Activated CD4-positive, alpha-beta T cell treated with anti-CD3 and anti-CD28 coated beads, Interleukin-2, amount 50 U/mL, for 4 hours (primary cell): ENCODE results near the gene GTPBP6.
"Not testable (repeated sequence)": the region's sequence is repeated elsewhere in the genome, so short reads cannot be mapped to it uniquely, and the experiment has no call there.

ENCODE experiments used
- DNase-seq, 2 experiments: peaks; one replicate each; pipeline ENCODE4 v3.0.0-alpha.2; 2020

The GTPBP6 gene

DNA sequence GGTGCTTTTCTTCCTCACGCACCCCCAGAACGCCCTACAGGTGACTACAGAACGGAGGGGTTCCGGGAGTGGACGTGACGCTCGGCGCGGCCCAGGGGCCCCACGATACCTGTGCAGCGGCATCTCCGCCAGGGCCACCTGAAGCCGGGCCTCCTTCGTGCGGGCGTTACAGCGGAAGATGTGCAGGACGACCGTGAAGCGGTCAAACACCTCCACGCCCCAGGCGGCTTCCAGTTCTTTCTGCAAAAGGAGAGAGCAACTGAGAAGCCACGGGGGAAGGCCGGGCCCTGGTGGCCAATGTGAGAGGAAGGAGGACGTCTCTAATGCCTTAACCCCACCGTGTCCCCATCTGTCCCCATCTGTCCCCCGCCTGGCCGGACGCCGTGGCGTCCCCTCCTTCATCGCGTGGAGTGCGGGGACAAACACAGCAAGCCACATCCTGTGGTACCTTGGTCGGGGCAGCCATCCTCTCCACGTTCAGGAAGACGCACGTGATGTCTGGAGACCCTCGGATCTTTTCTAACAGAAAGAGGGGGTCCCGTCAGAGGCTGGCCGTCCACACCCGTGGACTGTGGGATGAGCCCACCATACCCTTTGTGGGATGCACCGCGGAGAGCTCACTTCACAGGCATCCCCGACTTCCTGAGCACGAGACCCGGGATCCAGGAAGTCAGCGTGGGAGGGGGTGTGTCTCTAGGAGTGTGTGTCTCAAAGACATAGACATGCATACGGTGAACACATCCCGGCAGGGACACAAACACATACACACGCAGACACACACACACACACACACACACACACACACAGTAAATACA, 3.6 kb downstream of the GTPBP6 start:
- DNase-seq = no peak

DNA sequence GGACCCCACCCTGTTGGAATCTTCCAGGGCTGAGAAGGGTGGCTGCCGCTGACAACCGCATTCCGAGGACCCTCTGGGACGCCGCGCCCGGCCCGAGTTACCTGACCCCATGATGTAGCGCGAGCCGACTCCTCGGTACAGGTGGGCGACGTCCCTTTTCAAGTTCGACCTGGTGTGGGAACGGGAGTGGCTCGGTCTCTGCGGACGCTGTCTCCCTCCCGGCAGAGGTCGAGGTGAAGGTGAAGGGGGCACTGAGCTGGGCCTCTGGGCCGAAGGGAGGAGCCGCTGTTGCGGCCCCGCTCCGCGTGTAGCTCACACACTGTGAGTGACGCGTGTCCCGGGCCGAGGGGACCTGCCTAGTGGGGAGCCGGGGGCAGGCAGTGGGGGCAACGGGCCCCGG, 4.5 kb downstream of the GTPBP6 start:
- DNase-seq = no peak

DNA sequence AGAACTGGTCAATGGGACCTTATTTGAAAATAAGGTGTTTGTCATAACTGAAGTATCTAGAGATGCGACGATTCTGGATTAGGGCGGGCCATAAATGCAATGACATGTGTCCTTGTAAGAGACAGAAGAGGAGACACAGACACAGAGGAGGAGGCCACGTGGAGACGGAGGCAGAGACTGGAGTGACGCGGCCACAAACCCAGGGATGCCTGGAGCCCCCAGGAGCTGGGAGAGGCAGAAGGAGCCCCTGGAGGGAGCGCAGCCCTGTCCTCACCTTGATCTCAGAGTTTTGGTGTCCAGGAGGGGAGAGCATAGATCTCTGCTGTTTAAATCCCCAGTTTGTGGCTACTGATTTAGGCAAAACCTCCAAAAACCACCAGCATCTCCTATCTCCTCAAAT, 5.0 kb downstream of the GTPBP6 start:
- DNase-seq = no peak

DNA sequence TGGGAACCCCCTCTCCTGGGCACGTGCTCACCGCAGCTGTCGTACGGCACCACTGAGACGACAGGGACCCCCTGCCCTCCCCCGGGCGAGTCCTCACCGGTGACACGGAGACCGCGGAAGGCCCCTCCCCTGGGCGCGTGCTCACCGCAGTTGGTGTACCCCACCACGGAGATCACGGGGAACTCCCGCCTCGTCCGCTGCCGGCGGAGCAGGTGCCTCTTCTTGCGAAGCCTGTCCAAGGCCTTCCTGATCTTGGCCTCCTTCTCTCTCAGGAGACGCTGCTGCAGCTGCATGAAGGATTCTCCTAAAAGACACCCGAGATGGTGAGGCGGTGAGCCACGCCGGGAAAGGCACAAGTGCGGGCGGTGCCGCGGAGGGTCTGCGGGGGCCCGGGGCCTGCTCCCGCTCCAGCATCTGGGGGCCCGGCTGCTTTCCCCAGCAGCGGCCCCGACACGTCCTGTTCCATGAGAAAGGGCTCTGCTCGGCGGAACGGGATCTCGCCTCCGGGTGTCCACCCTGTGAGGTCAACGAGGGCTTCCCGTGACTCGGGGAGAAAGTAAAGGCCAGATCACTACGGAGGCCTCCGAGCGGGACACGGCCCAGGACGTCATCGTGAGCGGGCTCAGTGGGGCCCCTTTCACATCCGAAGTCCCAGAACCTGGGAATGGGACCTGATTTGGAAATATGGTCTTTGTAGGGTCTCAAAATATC, 5.8 kb downstream of the GTPBP6 start:
- DNase-seq = no peak

DNA sequence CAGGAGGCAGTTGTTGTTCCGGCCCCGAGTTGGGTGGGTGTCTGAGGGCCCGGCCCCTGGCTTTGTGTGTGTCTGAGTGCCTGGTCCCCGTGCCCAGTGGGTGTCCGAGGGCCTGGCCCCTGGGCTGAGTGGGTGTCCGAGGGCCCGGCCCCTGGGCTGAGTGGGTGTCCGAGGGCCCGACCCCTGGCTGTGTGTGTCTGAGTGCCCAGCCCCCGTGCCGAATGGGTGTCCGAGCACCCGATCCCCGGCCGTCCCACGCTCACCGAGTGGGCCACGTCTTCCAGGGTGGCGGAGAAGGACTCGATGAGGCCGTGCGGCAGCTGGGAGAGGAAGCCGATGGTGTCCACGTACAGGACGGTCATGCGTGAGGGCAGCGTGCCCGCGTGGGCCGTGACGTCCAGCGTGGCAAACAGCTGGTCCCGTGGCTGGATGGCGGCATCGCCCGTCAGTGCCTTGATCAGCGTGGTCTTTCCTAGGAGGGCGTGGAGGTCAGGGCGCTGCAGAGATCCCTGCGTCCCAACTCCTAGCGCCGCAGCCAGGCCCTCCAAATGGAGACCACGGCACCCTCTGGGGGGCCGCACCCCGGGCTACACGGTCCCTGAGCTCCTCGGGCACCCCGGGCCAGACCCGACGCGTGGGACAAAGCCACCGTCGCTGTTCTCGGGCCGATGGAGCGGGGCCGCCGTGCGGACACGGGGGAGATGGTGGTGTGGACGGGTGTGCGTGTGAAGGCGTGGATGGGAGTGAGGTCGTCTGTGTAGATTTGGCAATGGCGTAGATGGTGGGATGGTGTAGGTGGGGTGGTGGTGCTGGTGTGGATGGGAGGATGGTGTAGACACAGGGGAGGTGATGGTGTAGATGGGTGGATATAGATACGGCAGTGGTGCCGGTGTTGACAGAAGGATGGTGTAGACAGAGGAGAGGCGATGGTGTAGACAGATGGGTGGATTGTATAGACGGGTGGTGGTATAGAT, 7.2 kb downstream of the GTPBP6 start:
- no peak for DNase-seq

DNA sequence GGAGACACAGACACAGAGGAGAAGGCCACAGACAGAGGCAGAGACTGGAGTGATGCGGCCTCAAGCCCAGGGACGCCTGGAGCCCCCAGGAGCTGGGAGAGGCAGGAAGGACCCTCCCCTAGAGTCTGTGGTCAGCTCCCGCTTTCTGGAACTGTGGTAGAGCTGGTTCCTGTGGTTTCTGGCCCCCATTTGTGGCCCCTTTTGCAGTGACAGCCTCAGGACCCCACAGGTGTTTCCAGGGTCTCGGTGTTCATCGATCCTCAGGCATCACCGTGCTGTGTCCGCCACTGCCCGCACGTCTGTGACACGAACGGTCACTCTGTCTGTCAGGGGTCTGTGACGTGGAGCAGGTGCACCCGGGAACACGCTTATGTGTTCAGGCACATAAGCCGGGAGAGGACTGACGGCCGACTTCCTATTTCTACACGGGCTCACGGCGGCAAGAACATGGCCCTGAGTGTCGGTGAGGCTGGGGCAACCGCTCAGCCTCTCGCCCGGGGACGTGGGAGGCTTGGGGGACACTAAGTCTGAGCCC, 7.9 kb downstream of the GTPBP6 start:
- DNase-seq = no peak

DNA sequence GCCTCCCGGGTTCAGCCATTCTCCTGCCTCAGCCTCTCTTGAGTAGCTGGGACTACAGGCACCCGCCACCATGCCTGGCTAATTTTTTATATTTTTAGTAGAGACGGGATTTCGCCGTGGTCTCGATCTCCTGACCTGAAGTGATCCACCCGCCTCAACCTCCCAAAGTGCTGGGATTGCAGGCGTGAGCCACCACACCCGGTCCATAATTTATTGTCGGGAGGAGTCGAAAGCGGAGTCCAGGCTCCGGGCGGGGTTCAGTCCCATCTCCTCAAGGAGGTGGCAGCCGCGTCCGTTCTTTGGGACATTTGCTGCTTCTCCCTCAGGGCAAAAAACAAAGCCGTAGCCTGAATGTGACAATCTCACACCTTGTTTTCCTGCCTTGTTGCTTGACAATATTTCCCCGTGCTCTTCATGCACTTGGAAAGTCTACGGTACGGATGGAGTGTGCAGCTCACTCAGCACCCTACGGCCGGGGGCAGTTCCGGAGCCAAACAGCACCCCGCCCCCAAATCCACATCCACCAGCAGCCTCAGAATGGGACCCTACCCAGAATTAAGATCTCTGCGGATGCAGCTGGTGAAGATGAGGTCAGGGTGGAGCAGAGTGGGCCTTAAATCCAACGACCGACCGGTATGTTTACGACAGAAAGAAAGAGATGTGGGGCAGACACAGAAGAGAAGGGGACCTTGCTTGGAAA, 9.6 kb downstream of the GTPBP6 start:
- no peak for DNase-seq

DNA sequence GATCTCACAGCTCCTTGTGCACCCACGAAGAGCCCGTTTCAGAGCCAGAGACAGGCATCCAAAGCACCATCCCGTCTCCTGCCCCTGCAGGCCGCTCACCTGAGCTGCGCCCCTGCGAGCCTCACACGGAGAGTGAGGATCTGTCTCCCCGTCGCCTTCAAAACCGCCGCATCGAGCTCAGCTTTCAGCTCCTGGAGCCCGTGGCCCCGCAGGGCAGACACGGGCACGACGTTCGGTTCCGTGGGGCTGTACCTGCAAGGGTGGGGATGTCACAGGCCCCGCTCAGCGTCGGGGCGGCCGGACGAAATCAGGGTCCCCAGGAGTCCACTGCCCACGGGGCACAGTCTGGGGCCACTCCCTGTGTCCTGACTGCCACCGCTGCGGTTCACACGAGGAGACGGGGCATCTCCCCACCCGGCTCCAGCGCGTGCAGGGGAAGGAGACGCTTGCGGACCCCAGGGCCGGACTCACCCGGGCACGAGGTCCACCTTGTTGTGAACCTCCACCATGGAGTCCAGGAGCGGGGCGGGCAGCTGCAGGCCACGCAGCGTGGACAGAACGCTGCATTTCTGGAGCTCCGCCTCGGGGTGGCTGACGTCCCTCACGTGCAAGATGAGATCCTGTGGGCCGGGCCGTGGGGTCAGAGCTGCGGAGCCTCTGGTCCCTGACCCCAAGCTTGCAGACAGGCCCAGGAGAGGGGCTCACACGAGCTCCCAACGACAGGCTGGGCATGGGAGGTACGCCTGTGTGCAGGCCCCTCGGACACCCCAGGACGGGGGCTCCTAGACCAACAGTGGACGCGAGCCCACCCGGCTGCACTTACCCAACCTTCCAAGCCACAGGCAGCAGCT, 11.1 kb downstream of the GTPBP6 start:
- DNase-seq = no peak

DNA sequence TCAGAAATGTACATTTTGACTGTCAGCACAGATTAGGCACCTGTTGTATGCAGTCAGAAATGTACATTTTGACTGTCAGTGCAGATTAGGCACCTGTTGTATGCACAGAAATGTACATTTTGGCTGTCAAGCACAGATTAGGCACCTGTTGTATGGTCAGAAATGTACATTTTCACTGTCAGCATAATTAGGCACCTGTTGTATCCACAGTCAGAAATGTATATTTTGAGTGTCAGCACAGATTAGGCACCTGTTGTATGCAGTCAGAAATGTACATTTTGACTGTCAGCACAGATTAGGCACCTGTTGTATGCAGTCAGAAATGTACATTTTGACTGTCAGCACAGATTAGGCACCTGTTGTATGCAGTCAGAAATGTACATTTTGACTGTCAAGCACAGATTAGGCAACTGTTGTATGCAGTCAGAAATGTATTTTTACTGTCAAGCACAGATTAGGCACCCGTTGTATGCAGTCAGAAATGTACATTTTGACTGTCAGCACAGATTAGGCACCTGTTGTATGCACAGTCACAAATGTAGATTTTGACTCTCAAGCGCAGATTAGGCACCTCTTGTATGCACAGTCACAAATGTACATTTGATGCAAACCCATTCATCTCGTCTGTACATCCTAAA, 11.9 kb downstream of the GTPBP6 start:
- DNase-seq = not testable (repeated sequence)

DNA sequence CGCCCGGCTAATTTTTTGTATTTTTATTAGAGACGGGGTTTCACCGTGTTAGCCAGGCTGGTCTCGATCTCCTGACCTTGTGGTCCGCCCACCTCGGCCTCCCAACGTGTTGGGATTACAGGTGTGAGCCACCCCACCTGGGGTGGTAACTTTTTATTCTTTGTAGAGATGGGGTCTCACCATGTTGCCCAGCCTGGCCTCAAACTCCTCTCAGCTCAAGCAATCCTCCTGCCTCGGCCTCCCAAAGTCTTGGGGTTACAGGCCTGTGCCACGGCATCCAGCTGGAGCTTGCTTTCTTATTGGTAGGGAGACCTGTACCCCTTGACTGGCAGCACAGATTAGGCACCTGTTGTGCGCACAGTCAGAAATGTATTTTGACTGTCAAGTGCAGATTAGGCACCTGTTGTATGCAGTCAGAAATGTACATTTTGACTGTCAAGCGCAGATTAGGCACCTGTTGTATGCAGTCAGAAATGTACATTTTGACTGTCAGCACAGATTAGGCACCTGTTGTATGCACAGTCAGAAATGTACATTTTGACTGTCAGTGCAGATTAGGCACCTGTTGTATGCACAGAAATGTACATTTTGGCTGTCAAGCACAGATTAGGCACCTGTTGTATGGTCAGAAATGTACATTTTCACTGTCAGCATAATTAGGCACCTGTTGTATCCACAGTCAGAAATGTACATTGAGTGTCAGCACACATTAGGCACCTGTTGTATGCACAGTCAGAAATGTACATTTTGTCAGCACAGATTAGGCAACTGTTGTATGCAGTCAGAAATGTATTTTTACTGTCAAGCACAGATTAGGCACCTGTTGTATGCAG, 12.6 kb downstream of the GTPBP6 start:
- DNase-seq = not testable (repeated sequence)

DNA sequence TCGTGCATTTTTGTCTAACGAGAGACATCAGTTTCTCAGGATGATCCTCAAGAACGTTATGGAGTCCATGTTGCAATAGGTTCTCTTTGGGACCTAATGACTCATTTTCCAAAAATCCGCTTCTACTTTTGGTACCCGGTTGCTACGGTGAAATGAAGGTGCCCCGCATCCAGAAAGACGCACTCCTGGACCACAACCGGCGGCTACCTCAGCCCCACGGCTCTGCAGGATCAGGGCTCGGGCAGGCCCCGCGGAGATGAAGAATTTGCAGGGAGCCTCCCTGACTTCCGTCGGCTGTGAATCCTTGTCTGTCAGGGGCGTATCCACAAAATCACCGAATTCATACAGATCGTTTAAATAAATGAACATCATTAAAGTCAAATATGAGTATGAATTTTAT, 15.6 kb downstream of the GTPBP6 start:
- DNase-seq = no peak

DNA sequence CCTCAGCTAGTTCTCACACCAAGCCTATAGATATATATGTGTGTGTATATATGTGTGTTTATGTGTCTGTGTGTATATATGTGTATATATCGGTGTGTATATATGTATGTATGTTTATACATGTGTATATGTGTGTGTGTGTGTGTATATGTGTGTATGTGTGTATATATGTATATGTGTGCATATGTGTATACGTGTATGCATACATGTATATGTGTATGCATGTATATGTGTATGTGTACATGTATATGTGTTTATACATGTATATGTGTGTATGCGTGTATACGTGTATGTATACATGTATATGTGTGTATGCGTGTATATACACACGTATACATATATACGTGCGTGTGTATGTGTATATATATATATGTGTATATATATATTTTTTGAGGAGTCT, 18.3 kb downstream of the GTPBP6 start:
- no peak for DNase-seq

DNA sequence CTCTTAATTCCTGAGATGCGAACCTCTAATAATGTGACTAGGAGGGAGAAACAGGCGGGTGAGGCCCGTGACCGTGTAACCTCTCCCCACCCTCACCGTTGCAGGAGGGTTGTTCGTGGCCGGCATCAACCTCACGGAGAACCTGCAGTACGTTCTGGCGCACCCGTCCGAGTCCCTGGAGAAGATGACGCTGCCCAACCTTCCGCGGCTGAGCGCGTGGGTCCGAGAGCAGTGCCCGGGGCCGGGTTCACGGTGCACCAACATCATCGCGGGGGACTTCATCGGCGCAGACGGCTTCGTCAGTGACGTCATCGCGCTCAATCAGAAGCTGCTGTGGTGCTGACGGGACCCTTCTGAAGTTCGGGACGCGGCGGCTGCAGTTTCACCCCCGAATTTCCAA, 19.6 kb downstream of the GTPBP6 start:
- DNase-seq = no peak

DNA sequence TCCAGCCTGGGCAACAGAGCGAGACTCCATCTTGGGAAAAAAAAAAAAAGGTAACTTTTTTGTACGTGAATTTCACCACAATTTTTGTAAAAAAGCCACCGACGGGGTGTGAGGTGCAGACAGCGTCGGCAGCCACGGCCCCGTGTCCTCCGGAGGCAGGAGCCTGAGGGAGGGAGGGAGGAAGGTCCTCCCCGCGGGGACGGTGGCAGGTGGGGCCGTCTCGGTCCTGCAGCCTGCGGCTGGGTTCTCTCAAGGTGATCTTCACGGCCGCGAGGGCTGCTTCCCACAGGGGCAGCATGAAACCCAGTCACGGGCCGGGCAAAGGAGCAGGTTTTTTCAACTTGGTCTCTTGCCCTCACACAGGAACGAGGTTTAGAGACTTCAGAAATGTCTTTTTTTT, 23.5 kb downstream of the GTPBP6 start:
- DNase-seq = no peak

DNA sequence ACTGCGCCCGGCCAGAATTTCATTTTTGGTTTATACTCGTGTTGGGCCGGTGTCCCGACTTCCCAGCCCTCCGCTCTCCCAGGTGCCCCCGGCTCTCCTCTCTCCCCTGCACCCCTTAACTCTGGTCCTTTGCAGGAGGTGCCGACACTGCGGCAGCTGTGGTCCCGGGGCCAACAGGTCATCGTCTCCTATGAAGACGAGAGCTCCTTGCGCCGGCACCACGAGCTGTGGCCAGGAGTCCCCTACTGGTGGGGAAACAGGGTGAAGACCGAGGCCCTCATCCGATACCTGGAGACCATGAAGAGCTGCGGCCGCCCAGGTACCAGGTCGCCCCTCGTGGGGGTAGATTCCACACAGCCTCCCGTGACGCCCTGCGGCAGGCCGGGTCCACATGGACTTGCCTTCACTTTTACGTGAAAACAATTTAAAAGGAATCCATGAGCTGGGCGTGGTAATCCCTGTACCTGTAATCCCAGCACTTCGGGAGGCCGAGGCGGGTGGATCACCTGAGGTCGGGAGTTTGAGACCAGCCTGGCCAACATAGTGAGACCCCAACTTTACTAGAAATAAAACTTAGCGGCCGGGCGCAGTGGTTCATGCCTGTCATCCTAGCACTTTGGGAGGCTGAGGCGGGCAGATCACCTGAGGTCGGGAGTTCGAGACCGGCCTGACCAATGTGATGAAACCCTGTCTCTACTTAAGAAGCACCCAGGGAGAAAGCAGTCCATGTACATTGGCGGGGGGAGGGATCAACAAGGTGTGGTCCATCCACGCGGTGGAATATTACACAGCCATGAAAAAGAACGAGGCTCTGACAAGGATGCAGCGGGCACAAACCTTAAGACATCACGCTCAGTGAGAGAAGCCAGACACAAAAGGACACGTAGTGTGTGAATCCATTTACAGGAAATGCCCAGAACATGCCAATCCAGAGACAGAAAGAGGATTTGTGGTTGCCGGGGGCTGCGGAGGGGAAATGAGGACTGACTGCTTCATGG, 25.4 kb downstream of the GTPBP6 start:
- no peak for DNase-seq

DNA sequence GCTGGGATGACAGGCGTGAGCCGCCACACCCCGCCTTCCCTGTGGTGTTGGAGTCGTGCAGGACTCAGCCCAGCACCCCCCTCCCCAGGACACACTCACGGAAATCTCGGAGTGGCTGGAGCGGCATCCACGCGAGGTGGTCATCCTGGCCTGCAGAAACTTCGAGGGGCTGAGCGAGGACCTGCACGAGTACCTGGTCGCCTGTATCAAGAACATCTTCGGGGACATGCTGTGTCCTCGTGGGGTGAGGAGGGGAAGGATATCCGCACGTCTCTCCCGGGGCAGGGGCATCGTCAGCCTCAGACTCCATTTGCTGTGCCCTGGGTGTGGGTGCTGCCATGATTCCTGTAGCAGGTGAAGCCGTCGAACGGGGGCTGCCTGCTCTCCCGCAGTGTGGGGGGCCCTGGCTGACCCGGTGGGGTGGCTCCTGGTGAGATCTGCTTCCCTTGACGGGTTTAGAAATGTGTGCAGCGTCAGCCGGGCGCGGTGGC, 27.1 kb downstream of the GTPBP6 start:
- DNase-seq = no peak

DNA sequence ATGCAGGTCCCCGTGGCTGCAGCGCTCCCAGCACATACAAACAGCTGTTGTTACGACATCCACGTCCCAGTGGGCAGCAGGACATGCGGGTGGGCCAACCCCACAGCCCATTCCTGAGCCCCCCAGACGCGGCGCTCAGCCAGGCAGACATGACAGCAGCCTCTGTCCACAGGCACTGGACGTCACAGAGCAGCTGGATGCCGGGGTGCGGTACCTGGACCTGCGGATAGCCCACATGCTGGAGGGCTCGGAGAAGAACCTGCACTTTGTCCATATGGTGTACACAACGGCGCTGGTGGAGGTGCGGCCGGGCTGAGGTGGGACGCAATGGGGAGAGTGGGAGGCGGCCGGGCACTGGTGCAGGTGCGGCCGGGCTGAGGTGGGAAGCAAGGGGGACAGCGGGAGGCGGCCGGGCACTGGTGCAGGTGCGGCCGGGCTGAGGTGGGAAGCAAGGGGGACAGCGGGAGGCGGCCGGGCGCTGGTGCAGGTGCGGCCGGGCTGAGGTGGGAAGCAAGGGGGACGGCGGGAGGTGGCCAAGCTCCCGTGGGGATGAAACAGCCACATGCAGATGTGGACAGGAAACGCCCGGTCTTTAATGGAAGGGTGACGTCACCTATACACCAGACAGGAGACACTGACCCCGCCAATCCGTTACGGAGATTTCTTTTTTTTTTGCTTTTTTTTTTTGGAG, 28.0 kb downstream of the GTPBP6 start:
- DNase-seq = no peak

DNA sequence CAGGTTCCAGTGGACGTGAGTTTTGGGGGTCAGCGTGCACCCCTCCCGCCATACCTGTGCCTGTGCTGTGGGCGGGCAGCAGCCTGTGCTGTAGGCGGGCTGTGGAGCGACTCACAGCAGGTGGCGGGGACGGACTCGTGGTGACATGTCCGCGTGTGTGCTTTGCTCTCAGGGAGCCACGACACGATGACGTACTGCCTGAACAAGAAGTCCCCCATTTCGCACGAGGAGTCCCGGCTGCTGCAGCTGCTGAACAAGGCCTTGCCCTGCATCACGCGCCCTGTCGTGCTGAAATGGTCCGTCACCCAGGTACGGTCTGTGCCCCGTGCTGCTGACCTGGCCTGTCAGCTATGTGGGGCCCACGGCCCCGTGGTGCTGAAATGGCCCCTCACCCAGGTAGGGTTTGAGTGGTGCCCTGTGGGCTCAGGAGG, 30.0 kb downstream of the GTPBP6 start:
- DNase-seq = no peak
